NCI-H82 treated with DMSO at 0.1 percent for 48 hours (cell line): ENCODE data around the gene COPG2.
A peak's percentile ranks its signal among the peaks of the same experiment; 100 is the strongest.
"Not testable (repeated sequence)": the region's sequence is repeated elsewhere in the genome, so short reads cannot be mapped to it uniquely, and the experiment has no call there.

Source experiments
- DNase-seq: peaks from one replicate; lab custom pipeline; 2025; ENCODE audit not compliant: unreplicated experiment; lab: John Stamatoyannopoulos, UW

COPG2 gene

DNA sequence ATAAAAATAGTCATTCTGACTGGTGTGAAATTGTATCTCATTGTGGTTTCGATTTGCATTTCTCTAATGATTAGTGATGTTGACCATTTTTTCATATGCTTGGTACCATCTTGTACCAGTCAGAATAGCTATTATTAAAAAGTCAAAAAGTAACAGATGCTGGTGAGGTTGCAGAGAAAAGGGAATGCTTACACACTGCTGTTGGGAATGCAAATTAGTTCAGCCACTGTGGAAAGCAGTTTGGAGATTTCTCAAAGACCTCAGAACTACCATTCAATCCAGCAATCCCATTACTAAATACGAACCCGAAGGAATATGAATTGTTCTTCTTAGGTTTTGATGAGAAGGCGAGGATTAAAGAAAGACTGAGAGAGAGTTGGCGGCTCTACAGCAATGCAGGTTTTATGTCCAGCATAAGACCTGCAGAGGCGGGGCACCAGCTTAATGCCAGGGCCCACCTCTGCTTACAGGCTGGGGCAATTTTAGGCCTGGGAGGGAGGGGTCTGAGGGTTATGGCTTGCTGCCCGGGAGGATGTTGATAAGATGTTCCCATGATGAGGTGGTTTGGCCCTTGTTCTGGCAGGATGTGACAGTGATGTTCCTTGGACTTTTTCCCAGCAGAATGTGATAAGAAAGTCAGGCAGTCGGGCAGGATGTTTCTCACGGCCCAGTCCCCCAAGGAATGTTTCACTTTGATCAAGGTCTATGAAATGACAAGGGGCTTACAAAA lies 102.2 kb downstream of the COPG2 start:
- no peak for DNase-seq

DNA sequence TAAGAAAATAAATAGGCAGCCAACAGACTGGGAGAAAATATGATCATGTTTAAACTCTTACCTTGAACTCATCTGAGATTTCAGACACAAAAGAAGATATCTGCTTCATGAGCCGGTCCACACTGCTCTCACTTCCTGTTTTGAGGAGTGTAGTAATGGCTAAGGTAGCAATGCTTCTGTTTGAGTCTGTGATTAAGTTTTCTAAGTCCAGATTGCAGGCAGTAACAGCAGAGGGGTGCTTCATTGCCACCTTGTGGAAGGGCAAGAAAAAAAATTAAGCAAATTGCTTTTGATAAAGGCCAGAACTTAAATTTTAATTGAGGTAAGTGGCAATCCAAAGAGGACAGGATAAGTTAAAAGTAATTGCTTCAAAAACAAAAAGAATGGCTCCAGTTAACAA lies 107.6 kb downstream of the COPG2 start:
- peak; percentile 10 for DNase-seq

DNA sequence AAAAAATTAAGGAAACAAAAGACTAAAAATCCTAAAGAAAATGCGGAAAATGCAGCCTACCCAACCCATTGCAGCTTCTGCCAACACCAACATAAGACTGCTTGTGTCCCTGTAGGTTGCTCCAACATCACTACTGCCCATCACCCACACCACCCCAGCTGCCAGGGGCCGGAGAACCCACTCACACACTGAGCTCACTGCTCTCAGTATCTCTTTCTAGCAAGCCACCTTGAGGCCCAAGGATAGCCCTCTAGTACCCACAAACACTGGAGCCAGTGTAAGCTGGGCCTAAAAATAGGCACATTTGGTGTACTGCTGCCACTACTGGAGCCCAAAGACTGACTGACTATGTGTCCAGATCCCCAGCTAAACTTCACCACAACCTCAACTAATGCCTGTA lies 109.4 kb downstream of the COPG2 start:
- DNase-seq, result no peak

- no peak for DNase-seq
Measured at GRCh38 chr7:130554481-130554880, 114.1 kb downstream of the COPG2 start.

DNA sequence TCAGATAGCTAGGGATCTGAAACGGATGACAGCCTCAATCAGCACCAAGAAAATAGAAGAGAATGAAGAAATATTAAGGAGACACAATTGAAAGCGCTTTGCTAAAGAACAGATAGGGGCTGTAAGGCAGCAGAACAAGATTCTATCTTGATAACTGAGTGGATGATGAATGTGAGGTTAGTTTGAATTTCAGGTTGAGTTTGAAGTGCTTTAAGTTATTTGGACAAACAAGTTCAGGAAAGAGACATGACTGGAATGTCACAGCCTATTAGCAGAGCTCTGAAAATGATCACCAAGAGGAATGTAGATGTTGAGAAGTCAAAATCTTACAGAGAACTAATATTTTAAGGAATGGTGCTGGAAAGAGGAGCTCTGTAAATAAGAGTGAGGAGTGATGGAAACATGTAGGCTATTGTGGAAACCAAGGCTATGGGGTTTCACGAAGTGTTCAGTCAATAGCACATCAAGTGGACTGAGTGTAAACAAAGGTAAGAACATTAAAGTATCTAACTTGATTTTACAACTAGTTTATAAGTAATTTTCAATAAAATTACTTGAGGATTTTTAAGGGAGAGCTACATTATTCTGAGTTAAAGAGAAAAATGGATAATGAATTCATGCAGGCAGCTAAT lies 115.0 kb downstream of the COPG2 start:
- no peak for DNase-seq

- no peak for DNase-seq
Measured at GRCh38 chr7:130544356-130544755, 124.2 kb downstream of the COPG2 start.

DNA sequence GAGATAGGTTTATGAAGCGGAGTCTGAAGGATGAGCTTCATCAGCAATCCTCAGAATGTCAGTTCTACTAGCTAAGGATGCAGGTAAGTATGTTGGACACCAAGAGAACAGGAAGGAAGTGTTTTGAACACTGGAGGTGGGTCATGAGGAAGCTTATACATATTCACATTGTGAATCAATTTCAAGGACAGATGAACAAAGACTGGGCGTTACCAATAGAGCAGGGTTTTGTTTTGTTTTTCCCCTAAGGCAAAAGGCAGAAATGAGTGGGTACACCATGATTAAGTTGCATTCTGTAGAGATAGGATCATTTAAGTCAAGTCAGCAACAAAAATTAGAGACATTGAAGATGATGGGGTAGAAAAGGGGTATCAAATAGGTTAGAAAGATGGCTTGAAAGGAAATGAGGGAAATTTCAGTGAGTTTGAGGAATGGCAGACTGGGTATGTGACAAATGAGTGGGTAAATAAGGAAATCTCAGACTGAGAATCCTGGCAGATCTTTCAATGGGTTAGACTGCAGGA lies 125.0 kb downstream of the COPG2 start:
- DNase-seq, result no peak

GRCh38 chr7:130542297-130542696 lies 126.3 kb downstream of the COPG2 start:
- not testable (repeated sequence) for DNase-seq

DNA sequence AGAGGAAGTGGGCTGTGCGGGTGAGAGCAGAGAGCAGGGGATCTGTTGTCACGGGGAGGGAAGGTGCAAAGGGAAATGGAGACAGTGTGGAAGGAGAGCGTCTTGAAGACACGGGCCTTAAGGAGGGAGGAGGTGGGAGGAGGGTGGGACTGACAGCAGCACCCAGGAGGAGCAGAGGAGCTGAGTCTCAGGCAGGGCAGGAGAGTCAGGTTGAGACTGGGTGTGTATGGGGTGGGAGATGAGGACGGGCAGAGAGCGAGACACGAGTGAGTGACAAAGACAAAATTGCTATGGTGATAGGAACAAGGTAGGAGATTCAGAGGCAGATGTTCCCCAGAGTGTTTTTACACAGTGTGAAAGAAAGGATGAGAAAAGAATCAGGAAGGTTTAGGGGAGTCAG lies 127.3 kb downstream of the COPG2 start:
- DNase-seq, result not testable (repeated sequence)

DNA sequence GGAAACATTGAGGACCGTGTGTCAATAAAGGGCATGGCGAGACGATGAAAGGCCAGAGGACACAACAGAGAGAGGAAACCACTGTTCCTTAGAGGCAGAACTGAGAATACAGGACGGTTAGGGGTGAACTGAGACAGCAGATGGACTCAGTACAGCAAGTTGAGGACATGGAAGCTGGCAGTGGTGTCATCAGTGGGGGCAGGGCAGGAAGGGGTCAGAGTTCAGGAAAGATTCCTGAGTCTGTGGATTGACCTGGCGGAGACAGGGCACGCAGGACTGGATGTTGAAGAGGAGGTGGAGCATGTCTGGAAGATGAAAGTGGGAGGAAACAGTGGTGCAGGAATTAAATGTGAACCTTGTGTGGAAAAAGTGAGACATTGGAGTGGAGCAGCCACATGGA lies 130.7 kb downstream of the COPG2 start:
- not testable (repeated sequence) for DNase-seq

DNA sequence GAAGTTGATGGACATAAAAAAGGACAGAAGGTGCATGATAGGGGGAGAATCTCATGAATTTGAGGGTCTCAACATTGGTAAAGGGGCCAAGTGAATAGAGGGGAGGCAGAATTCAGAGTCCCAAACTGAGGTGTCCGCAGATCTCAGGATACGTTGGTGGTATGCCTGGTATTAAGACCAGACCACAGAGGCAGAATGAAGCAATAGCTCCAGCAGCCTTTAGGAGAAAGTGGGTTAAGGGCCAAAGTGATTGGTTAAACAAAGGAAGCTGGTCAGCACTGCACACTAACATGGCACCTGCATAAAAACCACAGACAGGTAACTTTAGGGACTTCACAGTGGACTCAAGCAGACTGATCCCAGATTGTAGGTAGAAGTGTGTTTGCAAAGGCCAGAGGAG lies 139.1 kb downstream of the COPG2 start:
- no peak for DNase-seq

DNA sequence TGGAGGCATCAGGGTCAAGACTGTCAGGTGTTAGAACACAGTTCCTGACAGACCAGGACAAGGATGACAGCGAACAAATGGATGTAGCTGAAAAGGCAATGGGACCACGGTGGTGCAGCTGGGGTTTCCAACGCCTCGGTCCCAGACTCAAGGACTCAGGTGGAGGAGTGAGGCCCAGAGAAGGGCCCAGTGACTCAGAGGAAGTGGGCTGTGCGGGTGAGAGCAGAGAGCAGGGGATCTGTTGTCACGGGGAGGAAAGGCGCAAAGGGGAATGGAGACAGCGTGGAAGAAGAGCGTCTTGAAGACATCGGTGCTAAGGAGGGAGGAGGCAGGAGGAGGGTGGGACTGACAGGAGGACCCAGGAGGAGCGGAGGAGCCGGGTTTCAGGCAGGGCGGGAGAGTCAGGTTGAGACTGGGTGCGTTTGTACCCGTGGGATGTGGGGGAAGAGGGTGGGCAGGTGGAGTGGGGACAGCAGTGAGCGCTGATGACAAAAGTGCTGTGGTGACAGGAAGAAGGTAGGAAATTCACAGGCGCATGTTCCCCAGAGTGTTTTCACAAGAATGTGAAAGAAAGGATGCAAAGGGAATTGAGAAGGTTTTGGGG lies 140.7 kb downstream of the COPG2 start:
- DNase-seq, result not testable (repeated sequence)

- no peak for DNase-seq
Measured at GRCh38 chr7:130524628-130525027, 143.9 kb downstream of the COPG2 start.

- not testable (repeated sequence) for DNase-seq
Measured at GRCh38 chr7:130523519-130524125, 144.9 kb downstream of the COPG2 start.

GRCh38 chr7:130521258-130521951 lies 147.1 kb downstream of the COPG2 start:
- DNase-seq, result no peak

- no peak for DNase-seq
Measured at GRCh38 chr7:130515315-130516040, 153.1 kb downstream of the COPG2 start.

DNA sequence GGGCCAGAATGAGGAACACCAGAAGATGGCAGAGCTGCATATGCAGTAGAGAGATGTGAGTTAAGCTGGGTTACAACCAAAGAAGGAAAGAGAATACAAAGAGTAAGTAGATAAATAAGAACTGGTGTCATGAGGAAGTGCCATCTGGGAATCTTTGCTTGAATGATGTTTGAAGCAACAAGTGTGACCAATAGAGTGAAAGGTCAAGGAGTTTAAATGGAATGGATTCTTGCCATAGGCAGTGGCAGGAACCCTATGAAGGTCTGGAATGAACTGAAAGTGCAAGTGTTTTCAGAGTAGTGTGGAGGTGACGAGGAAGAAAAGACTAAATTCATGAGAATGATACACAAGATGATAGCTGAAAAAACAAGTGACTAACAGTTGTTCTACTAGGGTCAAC lies 155.1 kb downstream of the COPG2 start:
- no peak for DNase-seq

- DNase-seq, result not testable (repeated sequence)
Measured at GRCh38 chr7:130512038-130512437, 156.5 kb downstream of the COPG2 start.

DNA sequence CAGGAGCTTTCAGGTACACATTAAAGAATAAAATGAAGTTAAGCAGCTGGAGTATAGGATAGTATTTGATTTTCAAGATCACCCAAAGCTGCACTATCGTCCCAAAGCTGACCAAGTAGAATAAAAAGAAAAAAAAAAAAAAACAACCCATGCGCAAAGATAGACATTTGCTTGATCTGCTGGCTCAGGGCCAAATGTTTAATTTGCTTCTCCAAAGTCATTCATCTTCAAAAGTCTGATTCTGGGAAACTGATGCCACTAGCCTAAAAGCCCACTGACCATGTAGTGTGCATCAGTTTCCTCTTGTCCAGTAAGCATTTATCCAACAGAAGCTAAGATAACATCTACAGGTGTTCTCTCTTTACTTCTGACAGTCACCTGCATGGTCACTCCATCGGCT lies 162.2 kb downstream of the COPG2 start:
- no peak for DNase-seq

- DNase-seq, result no peak
Measured at GRCh38 chr7:130505753-130506152, 162.8 kb downstream of the COPG2 start.
